ENCODE data around the gene HOPX.
"Not testable (repeated sequence)": the region's sequence is repeated elsewhere in the genome, so short reads cannot be mapped to it uniquely, and the experiment has no call there.

Gene HOPX

DNA sequence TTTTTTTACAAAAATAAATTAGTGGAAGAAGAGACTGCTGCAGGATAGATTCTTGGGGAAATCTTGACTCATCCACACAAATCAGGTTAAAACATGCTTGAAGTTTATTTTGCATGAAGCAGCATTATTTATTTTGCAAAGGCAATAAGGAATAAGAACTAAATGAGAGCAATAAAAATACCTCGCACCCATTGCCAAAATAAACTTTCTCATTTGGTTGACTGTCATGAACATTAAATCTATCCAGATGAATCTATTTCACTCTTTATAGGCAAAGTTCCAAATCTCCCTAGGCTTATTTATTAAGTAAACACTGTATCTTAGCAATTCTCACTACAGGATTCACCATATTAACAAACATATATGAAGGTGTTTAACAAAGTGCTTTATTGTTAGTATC, 58.9 kb downstream of the HOPX start:
- DNase-seq, result no peak

DNA sequence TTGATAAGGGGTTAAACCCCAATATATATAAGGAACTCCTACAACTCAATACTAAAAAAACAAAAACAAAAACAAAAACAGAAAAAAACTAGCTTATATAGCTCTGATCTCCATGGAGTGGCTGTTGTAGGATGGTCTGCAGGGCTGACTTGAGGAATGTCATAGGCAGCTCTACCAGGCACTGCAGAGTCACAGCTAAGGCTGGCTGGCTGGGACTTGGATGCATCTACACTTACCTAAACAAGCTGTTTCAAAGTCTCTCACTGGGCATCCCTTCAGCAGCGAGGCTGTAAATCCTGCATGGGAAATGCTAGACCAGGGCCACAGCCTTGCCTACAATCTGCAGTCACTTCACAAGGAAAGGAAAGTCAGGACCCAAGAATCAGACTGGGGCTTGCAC, 61.3 kb downstream of the HOPX start:
- DNase-seq, result no peak

DNA sequence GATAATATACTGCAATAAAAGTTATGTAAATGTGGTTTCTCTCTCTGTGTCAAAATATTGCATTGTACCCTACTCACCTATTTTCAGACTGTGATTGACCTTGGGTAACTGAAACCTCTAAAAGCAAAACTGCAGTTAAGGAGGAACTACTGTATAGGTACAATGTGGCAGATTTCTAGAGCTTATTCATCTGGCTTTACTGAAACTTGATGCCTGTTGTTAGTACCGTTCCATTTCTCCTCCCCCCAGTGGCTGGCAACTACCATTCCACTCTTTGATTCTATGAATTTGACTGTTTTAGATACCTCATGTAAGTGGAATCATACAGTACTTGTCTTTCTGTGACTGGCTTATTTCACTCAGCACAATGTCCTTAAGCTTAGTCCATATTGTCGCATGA, 61.9 kb downstream of the HOPX start:
- no peak for DNase-seq

DNA sequence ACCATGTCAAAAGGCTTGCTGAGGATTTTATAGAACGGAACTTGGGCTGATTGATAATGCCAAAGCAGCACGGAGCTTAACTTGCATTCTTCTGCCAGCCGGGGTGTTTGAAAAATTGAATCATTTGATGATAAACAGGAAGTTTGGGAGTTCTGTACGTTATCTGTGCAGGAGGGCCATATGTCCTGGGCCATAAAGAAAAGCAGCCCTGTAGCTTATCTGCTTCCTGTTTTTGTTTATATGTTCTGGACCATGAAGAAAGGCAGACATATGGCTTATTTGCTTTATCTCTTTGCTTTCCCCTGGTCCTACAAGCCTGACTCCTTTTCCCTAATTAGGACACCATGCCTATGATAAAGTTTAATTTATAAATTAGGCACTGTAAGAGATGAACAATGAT, 62.4 kb downstream of the HOPX start:
- no peak for DNase-seq

DNA sequence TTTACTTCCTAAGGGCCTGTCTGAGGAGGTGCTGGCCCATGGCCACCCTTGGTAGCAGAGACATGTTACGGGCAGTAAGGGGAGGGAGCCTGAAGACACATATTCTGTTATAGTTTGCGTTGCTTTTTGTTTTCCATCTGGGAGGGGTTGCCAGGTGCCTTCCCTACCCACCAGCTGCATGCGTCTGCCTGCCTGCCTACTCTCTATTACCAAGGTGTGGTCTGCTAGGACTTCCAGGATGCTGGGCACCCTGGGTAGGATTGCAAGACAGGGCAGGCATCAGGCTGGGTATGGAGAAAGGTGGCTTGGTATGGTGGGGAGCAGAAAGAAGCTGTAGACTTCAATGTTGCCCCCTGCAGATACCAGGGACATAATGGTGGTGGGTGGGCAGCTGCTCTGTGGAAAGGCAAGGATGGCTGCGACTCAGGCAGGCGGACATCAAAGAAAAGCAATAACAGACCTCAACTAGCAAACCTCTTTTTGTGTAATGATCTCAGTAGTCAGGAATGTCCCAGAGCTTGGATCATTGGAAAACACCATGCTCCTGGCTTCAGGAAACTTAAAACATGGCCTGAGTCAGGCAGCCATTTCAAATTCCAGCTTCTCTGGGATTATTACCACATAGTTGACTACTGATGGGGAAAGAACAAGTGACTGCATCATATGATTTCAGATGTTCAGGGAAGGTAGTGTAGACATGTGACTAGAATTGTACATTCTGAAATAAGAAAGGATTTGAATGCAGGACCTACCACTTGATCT, 67.8 kb downstream of the HOPX start:
- no peak for DNase-seq

DNA sequence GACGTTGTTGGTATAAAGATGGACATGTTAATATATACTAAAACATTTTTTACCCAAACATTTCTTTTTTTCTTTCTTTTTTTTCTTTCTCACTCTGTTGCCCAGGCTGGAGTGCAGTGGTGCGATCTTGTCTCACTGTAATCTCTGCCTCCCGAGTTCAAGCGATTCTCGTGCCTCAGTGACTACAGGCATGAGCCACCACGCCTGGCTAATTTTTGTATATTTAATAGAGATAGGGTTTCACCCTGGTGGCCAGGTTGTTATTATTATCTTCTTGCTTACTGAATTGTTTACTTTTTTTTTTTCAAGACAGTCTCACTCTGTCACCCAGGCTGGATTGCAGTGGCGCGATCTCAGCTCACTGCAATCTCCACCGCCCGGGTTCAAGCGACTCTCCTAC, 68.8 kb downstream of the HOPX start:
- DNase-seq, result no peak

DNA sequence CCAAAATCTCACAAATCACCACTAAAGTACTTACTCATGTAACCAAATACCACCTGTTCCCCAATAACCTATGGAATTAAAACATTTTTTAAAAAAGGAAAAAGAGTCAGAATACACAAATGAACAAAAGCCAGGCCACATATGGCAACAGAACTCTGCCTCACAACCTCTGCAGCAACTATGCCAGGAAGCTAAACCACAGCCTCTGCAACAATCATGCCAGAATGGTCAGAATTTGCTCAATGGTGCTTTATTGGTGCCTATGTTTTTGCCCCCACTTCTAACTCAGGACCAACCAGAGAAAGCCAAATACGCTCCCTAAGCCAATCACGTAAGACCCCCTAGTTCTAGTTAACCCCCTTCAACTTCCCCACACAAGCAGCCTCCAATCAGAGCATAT, 69.6 kb downstream of the HOPX start:
- no peak for DNase-seq

DNA sequence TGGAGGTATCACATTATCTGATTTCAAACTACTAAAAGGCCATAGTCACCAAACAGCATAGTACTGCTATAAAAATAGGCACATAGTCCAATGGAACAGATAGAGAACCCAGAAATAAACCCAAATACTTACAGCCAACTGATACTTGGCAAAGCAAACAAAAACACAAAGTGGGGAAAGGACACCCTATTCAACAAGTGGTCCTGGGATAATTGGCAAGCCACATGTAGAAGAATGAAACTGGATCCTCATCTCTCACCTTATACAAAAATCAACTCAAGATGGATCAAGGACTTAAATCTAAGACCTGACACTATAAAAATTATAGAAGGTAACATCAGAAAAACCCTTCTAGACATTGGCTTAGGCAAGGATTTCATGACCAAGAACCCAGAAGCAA, 70.9 kb downstream of the HOPX start:
- DNase-seq, result not testable (repeated sequence)

DNA sequence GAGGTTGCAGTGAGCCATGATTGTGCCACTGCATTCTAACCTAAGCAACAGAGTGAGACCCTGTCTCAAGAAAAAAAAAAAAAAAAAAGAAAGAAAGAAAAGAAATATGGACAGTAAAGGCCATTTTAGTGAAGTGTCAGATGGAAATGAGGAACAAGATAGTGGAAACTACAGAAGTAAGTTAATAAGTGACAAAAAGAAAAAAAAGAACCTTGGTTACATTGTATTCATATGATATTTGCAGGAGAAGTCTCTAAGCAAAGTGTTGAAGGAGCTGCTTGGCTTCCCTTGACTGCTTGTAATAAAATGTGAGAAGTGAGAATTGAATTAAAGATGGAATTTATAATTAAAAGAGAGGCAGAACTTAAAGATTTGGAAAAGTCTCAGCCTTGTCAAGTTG, 73.2 kb downstream of the HOPX start:
- no peak for DNase-seq

DNA sequence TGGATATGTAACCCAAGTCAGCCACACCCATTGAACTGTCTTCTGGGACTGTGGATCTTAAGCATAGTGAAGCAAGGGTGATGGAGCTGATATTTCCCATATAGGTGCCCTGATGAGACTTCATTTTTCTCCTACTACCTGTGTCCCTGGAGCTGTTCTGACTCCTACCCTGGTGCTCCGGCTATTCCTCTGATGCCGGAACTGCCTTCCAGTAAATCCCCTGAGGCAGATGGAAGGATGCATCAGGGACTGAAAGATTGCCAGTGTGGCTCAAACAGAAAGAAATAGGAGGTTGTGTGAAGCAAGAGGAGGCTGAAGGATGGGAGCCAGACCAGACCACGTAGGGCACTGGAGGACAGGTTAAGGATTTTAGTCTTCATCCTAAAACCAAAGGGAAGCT, 74.7 kb downstream of the HOPX start:
- no peak for DNase-seq

DNA sequence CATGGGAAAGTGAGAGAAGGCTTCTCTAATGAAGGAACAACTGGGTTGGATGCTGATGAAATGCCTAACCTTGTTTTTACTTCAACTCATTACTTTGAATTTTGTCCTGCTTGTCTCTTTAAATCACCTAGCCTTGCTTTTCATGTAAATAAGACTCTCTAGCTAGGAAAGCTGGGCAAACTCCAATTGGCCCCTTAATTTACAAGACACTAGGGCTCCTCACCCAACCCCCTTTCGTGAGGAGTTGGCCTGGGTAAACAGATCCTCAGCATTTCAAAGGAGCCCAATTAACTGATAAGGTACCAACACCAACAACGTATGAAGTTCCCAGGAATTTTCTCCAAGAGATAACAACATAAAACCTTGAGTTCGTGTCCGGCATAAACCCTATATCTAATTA, 75.6 kb downstream of the HOPX start:
- not testable (repeated sequence) for DNase-seq

DNA sequence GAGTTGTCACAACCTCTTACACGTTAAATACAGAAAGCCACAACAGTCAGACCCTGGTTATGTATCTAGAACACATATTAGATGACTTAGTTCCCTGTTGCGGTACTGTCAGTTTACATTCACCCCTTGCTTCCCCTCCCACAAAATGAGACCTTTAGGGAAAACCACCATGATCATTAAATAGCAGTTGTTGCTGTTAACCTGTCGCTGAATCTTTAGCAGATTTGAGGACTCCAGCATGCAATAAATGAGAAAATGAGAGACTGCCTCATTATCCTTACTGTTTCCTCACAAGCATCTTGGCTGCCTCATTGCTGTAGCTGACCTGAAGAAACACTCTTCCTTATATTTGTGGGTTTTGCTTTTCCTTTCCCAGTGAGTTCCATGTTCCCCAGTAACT, 77.8 kb downstream of the HOPX start:
- no peak for DNase-seq
